Measurements from ENCODE around the gene HOXC9. TPM values are rescaled to one million over a fixed set of nuclear protein-coding genes. Genes with fewer than 3 reads are reported as not detected.

HOXC9 gene
- total and polyA plus RNA-seq, 2 experiments from 2014 or later = not detected

GRCh38 chr12:54007538-54008259 lies 7.7 kb downstream of the HOXC9 start:
- Histone ChIP-seq H3K4me1 (ENCODE audit: low read depth) (no peaks in the 10 kb centered on the region), H3K27me3 (peaks cover 100% of the 10 kb centered on the region), H3K4me3 (no peak overlapping the region), H3K36me3 (no peaks in the 10 kb centered on the region), H3K27ac (no peak overlapping the region), H3K9me3 (ENCODE audit: low read depth) (no peaks in the 10 kb centered on the region)
- TF ChIP-seq CTCF (IDR thresholded peaks at IDR 0.05; ENCODE audit: low read depth, low read length) = no peak
- no peak for DNase-seq (ENCODE audit: low read depth in 1 of 2, low spot score in 1 of 2)

- Histone ChIP-seq H3K4me1 (ENCODE audit: low read depth) (no peaks in the 10 kb centered on the region), H3K9me3 (ENCODE audit: low read depth) (no peaks in the 10 kb centered on the region), H3K27me3 (peaks cover 100% of the 10 kb centered on the region), H3K27ac (no peak overlapping the region), H3K4me3 (no peak overlapping the region), H3K36me3 (no peaks in the 10 kb centered on the region)
- no peak for TF ChIP-seq CTCF (IDR thresholded peaks at IDR 0.05; ENCODE audit: low read depth, low read length)
- no peak for DNase-seq (ENCODE audit: low read depth in 1 of 2, low spot score in 1 of 2)
These were observed 8.2 kb downstream of the HOXC9 start for GRCh38 chr12:54008260-54008552.

- Histone ChIP-seq H3K9me3 (ENCODE audit: low read depth) (no peaks in the 10 kb centered on the region), H3K4me1 (ENCODE audit: low read depth) (no peaks in the 10 kb centered on the region), H3K27ac (no peak overlapping the region), H3K4me3 (peak overlapping the region; percentile 16), H3K36me3 (no peaks in the 10 kb centered on the region), H3K27me3 (peaks cover 100% of the 10 kb centered on the region)
- TF ChIP-seq CTCF (IDR thresholded peaks at IDR 0.05; ENCODE audit: low read depth, low read length) = no peak
- DNase-seq (ENCODE audit: low read depth in 1 of 2, low spot score in 1 of 2) = no peak
These were observed 9.5 kb downstream of the HOXC9 start for GRCh38 chr12:54009171-54010052.

GRCh38 chr12:54010053-54010971 lies 10.4 kb downstream of the HOXC9 start:
- TF ChIP-seq CTCF (IDR thresholded peaks at IDR 0.05; ENCODE audit: low read depth, low read length) = no peak
- H3K4me3 ChIP-seq = no peak overlapping the region
- peaks cover 100% of the 10 kb centered on the region for H3K27me3 ChIP-seq
- no peak for DNase-seq (ENCODE audit: low read depth in 1 of 2, low spot score in 1 of 2)
- H3K27ac ChIP-seq = no peak overlapping the region
- no peaks in the 10 kb centered on the region for H3K4me1 ChIP-seq (ENCODE audit: low read depth)
- H3K9me3 ChIP-seq (ENCODE audit: low read depth) = no peaks in the 10 kb centered on the region
- no peaks in the 10 kb centered on the region for H3K36me3 ChIP-seq

DNA sequence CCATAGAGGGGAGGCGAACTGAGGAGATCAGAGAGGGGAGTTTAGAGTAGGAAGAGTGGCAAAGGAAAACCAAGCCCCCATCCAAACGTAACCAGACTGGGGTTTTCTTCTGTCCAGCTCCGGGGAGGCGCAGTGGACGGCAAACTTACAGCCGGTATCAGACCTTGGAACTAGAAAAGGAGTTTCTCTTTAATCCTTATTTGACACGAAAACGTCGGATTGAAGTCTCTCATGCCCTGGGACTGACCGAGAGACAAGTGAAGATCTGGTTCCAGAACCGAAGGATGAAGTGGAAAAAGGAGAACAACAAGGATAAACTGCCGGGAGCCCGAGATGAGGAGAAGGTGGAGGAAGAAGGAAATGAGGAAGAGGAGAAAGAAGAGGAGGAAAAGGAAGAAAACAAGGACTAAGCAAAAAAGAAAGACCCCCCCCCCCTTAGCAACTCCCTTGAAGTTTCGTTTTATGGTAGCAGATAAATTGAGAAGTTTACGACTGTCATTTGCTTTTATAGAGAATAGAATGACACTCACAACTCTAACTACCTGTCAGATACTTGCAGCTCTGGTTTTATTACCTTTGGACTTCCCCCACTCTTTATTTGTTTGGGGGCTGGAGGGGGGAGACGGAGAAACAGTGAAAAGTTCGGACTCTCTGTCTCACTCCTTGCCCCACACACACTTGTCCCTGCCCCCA lies 11.2 kb downstream of the HOXC9 start:
- no peak for DNase-seq (ENCODE audit: low read depth in 1 of 2, low spot score in 1 of 2)
- Histone ChIP-seq H3K27me3 (peaks cover 100% of the 10 kb centered on the region), H3K4me3 (no peak overlapping the region), H3K36me3 (no peaks in the 10 kb centered on the region), H3K4me1 (ENCODE audit: low read depth) (no peaks in the 10 kb centered on the region), H3K9me3 (ENCODE audit: low read depth) (no peaks in the 10 kb centered on the region), H3K27ac (no peak overlapping the region)
- no peak for TF ChIP-seq CTCF (IDR thresholded peaks at IDR 0.05; ENCODE audit: low read depth, low read length)

All from cardiac muscle cell (in vitro differentiated cells and primary cell).